SK-MEL-5 (cell line): ENCODE data around the gene SCARB1. TPM values are rescaled to one million over a fixed set of nuclear protein-coding genes. Genes with fewer than 3 reads are reported as not detected.

Source experiments
- DNase-seq: peaks from one replicate; pipeline ENCODE4 v3.0.0-alpha.2; 2016; ENCODE audit warnings: low read depth, low spot score
- in situ Hi-C: cut with HindIII; loops from 2 replicates; pipeline ENCODE4 v1.10.0; 2016; ENCODE audit warnings: low sequenced_read_pairs, high pct_unique_total_duplicates, low pct_unique_long_range_greater_than_20kb
- total RNA-seq: library from RNA; depleted of rRNA; stranded (reverse); fragments of >200 nt; shearing (Covaris generic); gene quantifications from 2 replicates; pipeline ENCODE4 v1.2.3, GENCODE V29; 2014

SCARB1 gene
- total RNA-seq, 1 experiment from 2014 or later, result 193 TPM

- in situ Hi-C loops, result no loop called here
Observed at GRCh38 chr12:124752437-124753227, 111.0 kb downstream of the SCARB1 start.

GRCh38 chr12:124751654-124752355 is 111.9 kb downstream of the SCARB1 start:
- in situ Hi-C loops, result no loop called here
- DNase-seq, result no peak

More at GRCh38 chr12:124752437-124753227, 111.0 kb downstream of the SCARB1 start:
- no peak for DNase-seq

- in situ Hi-C loops, result no loop called here
- DNase-seq, result peak; percentile 56
Observed at GRCh38 chr12:124750787-124751471, 112.7 kb downstream of the SCARB1 start.

- no peak for DNase-seq
- in situ Hi-C loops, result no loop called here
Observed at GRCh38 chr12:124750149-124750656, 113.5 kb downstream of the SCARB1 start.

- in situ Hi-C loops, result no loop called here
Observed at GRCh38 chr12:124749725-124750124, 113.9 kb downstream of the SCARB1 start.

GRCh38 chr12:124747426-124748161 is 116.1 kb downstream of the SCARB1 start:
- DNase-seq, result peak; percentile 51
- in situ Hi-C loops, result no loop called here

More at GRCh38 chr12:124749725-124750124, 113.9 kb downstream of the SCARB1 start:
- DNase-seq, result no peak

GRCh38 chr12:124746649-124747425 is 116.8 kb downstream of the SCARB1 start:
- in situ Hi-C loops, result no loop called here
- no peak for DNase-seq

GRCh38 chr12:124745891-124746570 is 117.6 kb downstream of the SCARB1 start:
- in situ Hi-C loops, result no loop called here
- peak; percentile 98 for DNase-seq

- in situ Hi-C loops, result no loop called here
Observed at GRCh38 chr12:124745465-124745890, 118.2 kb downstream of the SCARB1 start.

GRCh38 chr12:124744659-124745464 is 118.8 kb downstream of the SCARB1 start:
- peak; percentile 58 for DNase-seq
- in situ Hi-C loops, result no loop called here

More at GRCh38 chr12:124745465-124745890, 118.2 kb downstream of the SCARB1 start:
- no peak for DNase-seq

GRCh38 chr12:124744273-124744640 is 119.4 kb downstream of the SCARB1 start:
- in situ Hi-C loops, result no loop called here
- DNase-seq, result no peak

GRCh38 chr12:124743479-124744272 is 120.0 kb downstream of the SCARB1 start:
- in situ Hi-C loops, result no loop called here
- DNase-seq, result no peak

- no peak for DNase-seq
- in situ Hi-C loops, result no loop called here
Observed at GRCh38 chr12:124742678-124743077, 121.0 kb downstream of the SCARB1 start.

- in situ Hi-C loops, result no loop called here
- DNase-seq, result no peak
Observed at GRCh38 chr12:124742111-124742510, 121.6 kb downstream of the SCARB1 start.

GRCh38 chr12:124741211-124741610 is 122.5 kb downstream of the SCARB1 start:
- no peak for DNase-seq
- in situ Hi-C loops, result no loop called here
